ENCODE results near the gene TIMM50.

- TF ChIP-seq POLR2AphosphoS5 (IDR thresholded peaks at IDR 0.05; ENCODE audit: low read depth, low read length) = peak; percentile 9
- TF ChIP-seq SIN3A (IDR thresholded peaks at IDR 0.05; ENCODE audit: borderline replicate concordance, insufficient read depth, low read length) = no peak
- no peak for TF ChIP-seq TAF1 (IDR thresholded peaks at IDR 0.05; ENCODE audit: borderline replicate concordance, insufficient read depth, low read length)
- no peak for TF ChIP-seq REST (IDR thresholded peaks at IDR 0.05; ENCODE audit: insufficient read depth in 1 of 2, low read depth in 2 of 2, low read length in 2 of 2)
Measured at GRCh38 chr19:39434123-39435076, 46.2 kb upstream of the TIMM50 start.
